Endothelial cell of umbilical vein (primary cell): ENCODE data around the gene CTIF. TPM values are rescaled to one million over a fixed set of nuclear protein-coding genes. Genes with fewer than 3 reads are reported as not detected.

ENCODE experiments used
- BruUV-seq: library from RNA; stranded (reverse); fragments of 400-500 nt; replicated peaks from 2 replicates; lab custom pipeline; 2021; lab: Mats Ljungman, UMichigan
- CTCF ChIA-PET: fragments of 300-600, 350-600 bp; sonication (Branson Sonifier 250); formaldehyde crosslinking; loops from one replicate; lab custom pipeline; 2021; ENCODE audit warnings: antibody characterized with exemption, inconsistent platforms; lab: Charles Lee
- POLR2A ChIA-PET: fragments of 300-600, 350-600 bp; sonication (Branson Sonifier 250); formaldehyde crosslinking; loops from one replicate; lab custom pipeline; 2021; ENCODE audit warnings: antibody characterized with exemption, inconsistent platforms; lab: Charles Lee
- DNase-seq: peaks from one replicate; pipeline ENCODE4 v3.0.0-alpha.2; 2011; ENCODE audit warnings: low read depth, low spot score
- FAIRE-seq: peaks from 2 replicates; lab custom pipeline; 2011; peaks lifted over from hg19 to GRCh38; lab: Jason Lieb, UNC
- H2AFZ ChIP-seq: 2 replicates; pipeline ENCODE4 v1.6.0; 2012; ENCODE audit warnings: low read depth, low read length, control low read depth, inconsistent platforms
- H3K27ac ChIP-seq: 2 replicates; pipeline ENCODE4 v1.5.1; 2011; ENCODE audit warnings: low read depth, mild to moderate bottlenecking, control low read depth, low read length, moderate library complexity; ENCODE audit not compliant: insufficient read depth
- H3K27me3 ChIP-seq, 2 experiments: 2 replicates each; pipeline versions ENCODE4 v1.6.0 to v1.6.1; 2011; ENCODE audit warnings: low read length in 2 of 2, mixed read lengths in 1 of 2; ENCODE audit not compliant: control insufficient read depth in 2 of 2, insufficient read depth in 2 of 2
- H3K36me3 ChIP-seq, 2 experiments: 2 replicates in 1 of 2; 3 replicates in 1 of 2; pipeline ENCODE4 v1.5.1; 2011; ENCODE audit warnings: low read length in 2 of 2, mild to moderate bottlenecking in 1 of 2, moderate library complexity in 1 of 2; ENCODE audit not compliant: control insufficient read depth in 2 of 2, insufficient read depth in 2 of 2; ENCODE audit errors: extremely low read depth in 1 of 2
- H3K4me1 ChIP-seq: 3 replicates; pipeline ENCODE4 v1.5.1; 2011; ENCODE audit warnings: mild to moderate bottlenecking, low read length; ENCODE audit not compliant: control insufficient read depth, insufficient read depth; ENCODE audit errors: extremely low read depth
- H3K4me2 ChIP-seq: 2 replicates; pipeline ENCODE4 v1.6.1; 2011; ENCODE audit warnings: low read length, control low read depth, mixed read lengths; ENCODE audit not compliant: insufficient read depth
- H3K4me3 ChIP-seq, 3 experiments: fragments of 200-600 bp in 1 of 3; sonication (generic), shearing (Covaris generic) in 1 of 3; replicated peaks in 1 of 3; 2 replicates each; pipeline ENCODE4 v1.5.1; 2011 to 2016; ENCODE audit warnings: control low read depth in 3 of 3, low read length in 3 of 3, mild to moderate bottlenecking in 2 of 3, inconsistent platforms in 1 of 3, low read depth in 1 of 3, moderate library complexity in 1 of 3; ENCODE audit not compliant: insufficient read depth in 1 of 3
- H3K79me2 ChIP-seq: 2 replicates; pipeline ENCODE4 v1.6.0; 2012; ENCODE audit warnings: low read length, inconsistent platforms; ENCODE audit not compliant: control insufficient read depth, insufficient read depth
- H3K9ac ChIP-seq: replicated peaks from 2 replicates; pipeline ENCODE3; 2011; ENCODE audit warnings: low read length, control low read depth; ENCODE audit not compliant: insufficient read depth; ENCODE audit errors: extremely low read depth
- H3K9me1 ChIP-seq: replicated peaks from 3 replicates; pipeline ENCODE4 v1.6.0; 2011; ENCODE audit warnings: mild to moderate bottlenecking, low read length; ENCODE audit not compliant: control insufficient read depth, insufficient read depth; ENCODE audit errors: extremely low read depth
- H3K9me3 ChIP-seq: replicated peaks from 2 replicates; pipeline ENCODE4 v1.5.1; 2012; ENCODE audit warnings: low read length, inconsistent platforms; ENCODE audit not compliant: control insufficient read depth, insufficient read depth
- H4K20me1 ChIP-seq: replicated peaks from 2 replicates; pipeline ENCODE3; 2011; ENCODE audit warnings: mild to moderate bottlenecking, low read length; ENCODE audit not compliant: control insufficient read depth, insufficient read depth; ENCODE audit errors: extremely low read depth
- EZH2 ChIP-seq: IDR thresholded peaks from 2 replicates; pipeline ENCODE4 v1.6.1; 2012; ENCODE audit warnings: borderline replicate concordance, low read depth, mild to moderate bottlenecking, moderate library complexity, low read length, inconsistent platforms; ENCODE audit not compliant: severe bottlenecking
- FOS ChIP-seq: IDR thresholded peaks from 2 replicates; pipeline ENCODE4 v1.6.1; 2011; ENCODE audit warnings: mild to moderate bottlenecking, low read length, moderate library complexity, borderline replicate concordance; ENCODE audit not compliant: insufficient read depth
- GATA2 ChIP-seq: IDR thresholded peaks from 2 replicates; pipeline ENCODE4 v1.7.0; 2011; ENCODE audit warnings: low read depth, mild to moderate bottlenecking, moderate library complexity, mixed read lengths, low read length; ENCODE audit not compliant: insufficient read length, insufficient read depth
- JUN ChIP-seq: IDR thresholded peaks from 2 replicates; pipeline ENCODE4 v1.6.1; 2011; ENCODE audit warnings: borderline replicate concordance, low read depth; ENCODE audit not compliant: insufficient read length, insufficient read depth
- MYC ChIP-seq: IDR thresholded peaks from one replicate; pipeline ENCODE4 v1.6.1; 2011; ENCODE audit warnings: mild to moderate bottlenecking, low read depth, low read length
- POLR2A ChIP-seq: IDR thresholded peaks from 2 replicates; pipeline ENCODE4 v1.6.1; 2012; ENCODE audit warnings: low read depth, mild to moderate bottlenecking, control low read depth, low read length
- POLR2AphosphoS5 ChIP-seq: IDR thresholded peaks from 2 replicates; pipeline ENCODE4 v1.6.1; 2012; ENCODE audit warnings: low read depth, mild to moderate bottlenecking, control low read depth, low read length, moderate library complexity; ENCODE audit not compliant: insufficient read depth
- dilution Hi-C: fragments of 300-500 bp; cut with MboI; formaldehyde crosslinking; loops from one replicate; pipeline ENCODE4 v1.15.0; 2019; ENCODE audit warnings: low sequenced_read_pairs; ENCODE audit not compliant: extremely low pct_ligation_motif_present
- intact Hi-C: fragments of 100-400 bp; cut with micrococcal nuclease; formaldehyde crosslinking; loops from one replicate; pipeline ENCODE4 v1.10.0; 2022
- polyA plus RNA-seq, 4 experiments: library from polyadenylated mRNA; depleted of rRNA in 3 of 4; stranded (reverse) in 3 of 4; unstranded in 1 of 4; fragments of >200 nt; gene quantifications; 2 replicates each; pipeline versions ENCODE4 v1.2.1 to v1.2.3, GENCODE V29; 2011 to 2012; ENCODE audit warnings: missing spikeins in 1 of 4
- total RNA-seq: library from RNA; stranded (reverse); gene quantifications from 2 replicates; pipeline ENCODE4 v1.2.3, GENCODE V29; 2021
- TF ChIP-seq, protein P1 (sequence below): IDR thresholded peaks from 2 replicates; pipeline ENCODE4 v1.6.1; 2011; ENCODE audit not compliant: insufficient read depth, insufficient read length
- TF ChIP-seq, protein P2 (sequence below), 2 donors: IDR thresholded peaks; 1 replicate in 1 of 2; 2 replicates in 1 of 2; pipeline ENCODE4 v1.5.1; 2011; ENCODE audit warnings: low read length in 2 of 2, mild to moderate bottlenecking in 2 of 2, moderate library complexity in 2 of 2, control low read depth in 1 of 2, inconsistent platforms in 1 of 2, low read depth in 1 of 2; ENCODE audit not compliant: insufficient read depth in 1 of 2; ENCODE audit errors: extremely low read depth in 1 of 2

Gene CTIF
- total and polyA plus RNA-seq, 2 donors (not counting 3 experiments of a cell fraction or from before 2014, with no cell fraction given) = 20.9 to 57.7 TPM

GRCh38 chr18:48837676-48838075 lies 298.8 kb downstream of the CTIF start:
- H3K4me1 ChIP-seq = peaks cover 57% of the 10 kb centered on the region
- no peak overlapping the region for H3K4me2 ChIP-seq
- dilution Hi-C loops = no loop called here
- no peaks in the 10 kb centered on the region for H3K9me1 ChIP-seq
- DNase-seq = no peak
- H3K9me3 ChIP-seq = no peaks in the 10 kb centered on the region
- intact Hi-C loops = no loop called here
- FAIRE-seq = no peak
- no peaks in the 10 kb centered on the region for H3K79me2 ChIP-seq
- no TSS peak for BruUV-seq
- H3K4me3 ChIP-seq = no peak overlapping the region
- TF ChIP-seq FOS (no peak), JUN (no peak), GATA2 (no peak), POLR2A (no peak), MYC (no peak), EZH2 (no peak), POLR2AphosphoS5 (no peak)
- TF ChIP-seq, protein P1, sequence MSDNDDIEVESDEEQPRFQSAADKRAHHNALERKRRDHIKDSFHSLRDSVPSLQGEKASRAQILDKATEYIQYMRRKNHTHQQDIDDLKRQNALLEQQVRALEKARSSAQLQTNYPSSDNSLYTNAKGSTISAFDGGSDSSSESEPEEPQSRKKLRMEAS = no peak
- TF ChIP-seq, protein P2, sequence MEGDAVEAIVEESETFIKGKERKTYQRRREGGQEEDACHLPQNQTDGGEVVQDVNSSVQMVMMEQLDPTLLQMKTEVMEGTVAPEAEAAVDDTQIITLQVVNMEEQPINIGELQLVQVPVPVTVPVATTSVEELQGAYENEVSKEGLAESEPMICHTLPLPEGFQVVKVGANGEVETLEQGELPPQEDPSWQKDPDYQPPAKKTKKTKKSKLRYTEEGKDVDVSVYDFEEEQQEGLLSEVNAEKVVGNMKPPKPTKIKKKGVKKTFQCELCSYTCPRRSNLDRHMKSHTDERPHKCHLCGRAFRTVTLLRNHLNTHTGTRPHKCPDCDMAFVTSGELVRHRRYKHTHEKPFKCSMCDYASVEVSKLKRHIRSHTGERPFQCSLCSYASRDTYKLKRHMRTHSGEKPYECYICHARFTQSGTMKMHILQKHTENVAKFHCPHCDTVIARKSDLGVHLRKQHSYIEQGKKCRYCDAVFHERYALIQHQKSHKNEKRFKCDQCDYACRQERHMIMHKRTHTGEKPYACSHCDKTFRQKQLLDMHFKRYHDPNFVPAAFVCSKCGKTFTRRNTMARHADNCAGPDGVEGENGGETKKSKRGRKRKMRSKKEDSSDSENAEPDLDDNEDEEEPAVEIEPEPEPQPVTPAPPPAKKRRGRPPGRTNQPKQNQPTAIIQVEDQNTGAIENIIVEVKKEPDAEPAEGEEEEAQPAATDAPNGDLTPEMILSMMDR (IDR thresholded peaks at IDR 0.05; ENCODE audit: extremely low read depth in 1 of 2, insufficient read depth in 1 of 2, low read depth in 1 of 2, low read length in 2 of 2) = no peak
- POLR2A ChIA-PET = no interaction called here
- H3K36me3 ChIP-seq = no peaks in the 10 kb centered on the region
- H3K27ac ChIP-seq = no peak overlapping the region
- no peak overlapping the region for H3K9ac ChIP-seq
- CTCF ChIA-PET = no interaction called here
- no peaks in the 10 kb centered on the region for H4K20me1 ChIP-seq
- no peak overlapping the region for H2AFZ ChIP-seq
- no peaks in the 10 kb centered on the region for H3K27me3 ChIP-seq
